Uterus (tissue), 4 donors: ENCODE results near the gene EXD1. TPM values are rescaled to one million over a fixed set of nuclear protein-coding genes. Genes with fewer than 3 reads are reported as not detected.
"Not testable (repeated sequence)": the region's sequence is repeated elsewhere in the genome, so short reads cannot be mapped to it uniquely, and the experiment has no call there.

ENCODE experiments used
- DNase-seq, 2 donors: peaks; one replicate each; pipeline ENCODE4 v3.0.0-alpha.2; 2019 to 2020
- H3K27ac ChIP-seq, 2 donors: fragments of 200-600 bp; sonication (generic); 1 replicate in 1 of 2; 2 replicates in 1 of 2; pipeline ENCODE4 v1.5.1; 2016 to 2018
- H3K27me3 ChIP-seq, 2 donors: fragments of 200-600 bp; sonication (generic); one replicate each; pipeline ENCODE4 v1.5.1; 2018 to 2019; ENCODE audit warnings: control low read depth in 1 of 2
- H3K36me3 ChIP-seq, 2 donors: fragments of 200-600 bp; sonication (generic); one replicate each; pipeline ENCODE4 v1.5.1; 2019; ENCODE audit warnings: control low read depth in 1 of 2
- H3K4me1 ChIP-seq, 2 donors: fragments of 200-600 bp; sonication (generic); one replicate each; pipeline ENCODE4 v1.5.1; 2018 to 2019; ENCODE audit warnings: control low read depth in 1 of 2
- H3K4me3 ChIP-seq, 2 donors: fragments of 200-600 bp; sonication (generic); 1 replicate in 1 of 2; 2 replicates in 1 of 2; pipeline ENCODE4 v1.5.1; 2018 to 2019; ENCODE audit warnings: mild to moderate bottlenecking in 1 of 2
- H3K9me3 ChIP-seq, 2 donors: fragments of 200-600 bp; sonication (generic); one replicate each; pipeline ENCODE4 v1.5.1; 2019; ENCODE audit warnings: control low read depth in 1 of 2
- POLR2A ChIP-seq, 2 donors: fragments of 450-650 bp; IDR thresholded peaks; one replicate each; pipeline ENCODE4 v1.6.1; 2016; ENCODE audit warnings: antibody characterized with exemption in 2 of 2, mild to moderate bottlenecking in 1 of 2, moderate library complexity in 1 of 2
- intact Hi-C: fragments of 100-400 bp; cut with DNase I; formaldehyde crosslinking; loops from one replicate; pipeline ENCODE4 v1.15.1; 2023; ENCODE audit warnings: low total_unique reads
- total RNA-seq, 4 donors: library from RNA; depleted of rRNA in 3 of 4; stranded (reverse); fragments of >200 nt in 3 of 4; gene quantifications; one replicate each; pipeline versions ENCODE4 v1.1.0 to v1.2.4, GENCODE V29; 2014 to 2023
- TF ChIP-seq, protein P1 (sequence below), 4 experiments: fragments of 200-600 bp in 2 of 4; fragments of 450-650 bp in 2 of 4; sonication (generic) in 2 of 4; IDR thresholded peaks; one replicate each; pipeline ENCODE4 v1.5.1; 2016 to 2019; ENCODE audit warnings: antibody characterized with exemption in 4 of 4, mild to moderate bottlenecking in 2 of 4, moderate library complexity in 1 of 4
- donor health status: DM: yes; HTN: yes; CAD: no.

EXD1 gene
- total RNA-seq, 4 donors from 2014 or later, result not detected

DNA sequence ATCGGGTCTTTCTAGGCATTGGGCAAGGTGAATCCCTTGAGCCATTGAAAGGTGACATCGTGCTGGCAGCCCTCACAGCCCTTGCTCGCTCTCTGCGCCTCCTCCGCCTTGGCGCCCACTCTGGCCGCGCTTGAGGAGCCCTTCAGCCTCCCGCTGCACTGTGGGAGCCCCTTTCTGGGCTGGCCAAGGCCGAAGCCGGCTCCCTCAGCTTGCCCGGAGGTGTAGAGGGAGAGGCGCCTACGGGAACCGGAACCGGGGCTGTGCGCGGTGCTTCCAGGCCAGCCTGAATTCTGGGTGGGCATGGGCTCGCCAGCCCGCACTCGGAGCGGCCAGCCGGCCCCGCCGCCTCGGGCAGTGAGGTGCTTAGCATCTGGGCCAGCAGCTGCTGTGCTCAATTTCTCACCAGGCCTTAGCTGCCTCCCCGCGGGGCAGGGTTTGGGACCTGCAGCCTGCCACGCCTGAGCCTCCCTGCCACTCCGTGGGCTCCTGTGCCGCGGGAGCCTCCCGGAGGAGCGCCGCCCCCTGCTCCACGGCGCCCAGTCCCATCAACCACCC lies 79.0 kb downstream of the EXD1 start:
- TF ChIP-seq, protein P1, sequence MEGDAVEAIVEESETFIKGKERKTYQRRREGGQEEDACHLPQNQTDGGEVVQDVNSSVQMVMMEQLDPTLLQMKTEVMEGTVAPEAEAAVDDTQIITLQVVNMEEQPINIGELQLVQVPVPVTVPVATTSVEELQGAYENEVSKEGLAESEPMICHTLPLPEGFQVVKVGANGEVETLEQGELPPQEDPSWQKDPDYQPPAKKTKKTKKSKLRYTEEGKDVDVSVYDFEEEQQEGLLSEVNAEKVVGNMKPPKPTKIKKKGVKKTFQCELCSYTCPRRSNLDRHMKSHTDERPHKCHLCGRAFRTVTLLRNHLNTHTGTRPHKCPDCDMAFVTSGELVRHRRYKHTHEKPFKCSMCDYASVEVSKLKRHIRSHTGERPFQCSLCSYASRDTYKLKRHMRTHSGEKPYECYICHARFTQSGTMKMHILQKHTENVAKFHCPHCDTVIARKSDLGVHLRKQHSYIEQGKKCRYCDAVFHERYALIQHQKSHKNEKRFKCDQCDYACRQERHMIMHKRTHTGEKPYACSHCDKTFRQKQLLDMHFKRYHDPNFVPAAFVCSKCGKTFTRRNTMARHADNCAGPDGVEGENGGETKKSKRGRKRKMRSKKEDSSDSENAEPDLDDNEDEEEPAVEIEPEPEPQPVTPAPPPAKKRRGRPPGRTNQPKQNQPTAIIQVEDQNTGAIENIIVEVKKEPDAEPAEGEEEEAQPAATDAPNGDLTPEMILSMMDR (IDR thresholded peaks at IDR 0.05), result no peak
- TF ChIP-seq POLR2A (IDR thresholded peaks at IDR 0.05), result no peak
- H3K27ac ChIP-seq, result no peak overlapping the region
- H3K4me1 ChIP-seq, result no peaks in the 10 kb centered on the region
- DNase-seq, result no peak
- H3K27me3 ChIP-seq, result no peaks in the 10 kb centered on the region
- H3K9me3 ChIP-seq, result no peaks in the 10 kb centered on the region
- no peaks in the 10 kb centered on the region for H3K36me3 ChIP-seq
- intact Hi-C loops, result no loop called here
- no peak overlapping the region for H3K4me3 ChIP-seq

- Histone ChIP-seq H3K27ac (no peak overlapping the region), H3K9me3 (no peaks in the 10 kb centered on the region), H3K4me3 (no peak overlapping the region), H3K27me3 (no peaks in the 10 kb centered on the region), H3K4me1 (no peaks in the 10 kb centered on the region), H3K36me3 (no peaks in the 10 kb centered on the region)
- intact Hi-C loops, result no loop called here
- DNase-seq, result no peak
- TF ChIP-seq, protein P1 (IDR thresholded peaks at IDR 0.05), result no peak
- TF ChIP-seq POLR2A (IDR thresholded peaks at IDR 0.05), result no peak
Measured at GRCh38 chr15:41150279-41150678, 80.3 kb downstream of the EXD1 start.

- H3K9me3 ChIP-seq, result no peaks in the 10 kb centered on the region
- no peak for DNase-seq
- no peak overlapping the region for H3K4me3 ChIP-seq
- intact Hi-C loops, result no loop called here
- H3K36me3 ChIP-seq, result no peaks in the 10 kb centered on the region
- no peaks in the 10 kb centered on the region for H3K27me3 ChIP-seq
- TF ChIP-seq, protein P1 (IDR thresholded peaks at IDR 0.05), result no peak
- TF ChIP-seq POLR2A (IDR thresholded peaks at IDR 0.05), result no peak
- no peaks in the 10 kb centered on the region for H3K4me1 ChIP-seq
- H3K27ac ChIP-seq, result no peak overlapping the region
Measured at GRCh38 chr15:41148065-41148464, 82.5 kb downstream of the EXD1 start.

- DNase-seq, result no peak
- intact Hi-C loops, result no loop called here
- Histone ChIP-seq H3K4me3 (no peak overlapping the region), H3K4me1 (no peaks in the 10 kb centered on the region), H3K9me3 (no peaks in the 10 kb centered on the region), H3K36me3 (no peaks in the 10 kb centered on the region), H3K27me3 (no peaks in the 10 kb centered on the region), H3K27ac (no peak overlapping the region)
- TF ChIP-seq POLR2A (IDR thresholded peaks at IDR 0.05), result no peak
- TF ChIP-seq, protein P1 (IDR thresholded peaks at IDR 0.05), result no peak
Measured at GRCh38 chr15:41139619-41140018, 90.9 kb downstream of the EXD1 start.

GRCh38 chr15:41139112-41139511 lies 91.4 kb downstream of the EXD1 start:
- H3K4me1 ChIP-seq, H3K27me3 ChIP-seq, H3K4me3 ChIP-seq, DNase-seq, H3K36me3 ChIP-seq, H3K9me3 ChIP-seq, intact Hi-C loops, H3K27ac ChIP-seq: not testable (repeated sequence)

GRCh38 chr15:41135580-41135979 lies 95.0 kb downstream of the EXD1 start:
- H3K36me3 ChIP-seq, intact Hi-C loops, H3K9me3 ChIP-seq, H3K27ac ChIP-seq, H3K4me1 ChIP-seq, DNase-seq, H3K4me3 ChIP-seq, H3K27me3 ChIP-seq: not testable (repeated sequence)
